ENCODE results near the gene SYMPK.
A peak's percentile ranks its signal among the peaks of the same experiment; 100 is the strongest.

Gene SYMPK

DNA sequence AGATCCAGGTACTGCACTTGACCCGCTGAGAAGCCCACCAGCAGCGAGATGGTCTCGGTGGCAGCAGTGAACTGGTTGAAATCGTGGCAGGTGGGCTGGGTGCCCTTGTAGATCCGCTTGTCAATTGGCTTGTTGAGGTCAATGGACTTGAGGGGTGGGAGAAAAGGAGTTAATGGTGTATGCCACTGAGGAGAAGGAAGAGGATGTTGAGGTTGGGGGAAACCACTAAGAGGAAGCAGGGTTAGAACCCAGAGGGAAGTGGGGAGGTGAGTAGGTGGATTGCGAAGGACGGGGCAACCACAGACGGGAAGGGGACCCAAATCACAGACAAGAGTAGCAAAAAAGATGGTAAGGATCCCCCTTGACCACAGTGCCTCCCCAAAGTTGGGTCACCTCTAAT lies 72.0 kb downstream of the SYMPK start:
- Histone ChIP-seq H3K4me3 (ENCODE audit: low read depth in 1 of 2, low read length in 2 of 2) (peak overlapping the region in 1 of 2 experiments; percentile 90; a peak in 1 of 4 replicates), H3K4me2 (ENCODE audit: insufficient read depth, low read length) (peak overlapping the region; percentile 86), H3K27ac (ENCODE audit: low read length) (no peak overlapping the region), H3K9me3 (ENCODE audit: insufficient read depth, low read length, severe bottlenecking) (no peaks in the 10 kb centered on the region), H3K27me3 (ENCODE audit: insufficient read depth, low read length, poor library complexity) (no peaks in the 10 kb centered on the region), H3K79me2 (ENCODE audit: insufficient read depth, low read length) (peaks cover 19% of the 10 kb centered on the region), H3K9ac (ENCODE audit: low read depth, low read length) (no peak overlapping the region; the same call in 1 of the 2 replicates), H3K4me1 (ENCODE audit: insufficient read depth, low read length) (peaks cover 21% of the 10 kb centered on the region), H2AFZ (ENCODE audit: low read depth, low read length) (no peak overlapping the region), H3K36me3 (ENCODE audit: insufficient read depth, low read length) (peaks cover 40% of the 10 kb centered on the region), H4K20me1 (ENCODE audit: insufficient read depth, low read length) (peaks cover 34% of the 10 kb centered on the region)
- ATAC-seq (ENCODE audit: insufficient read depth, low read depth) (peak; percentile 65), DNase-seq (peak; percentile 63)
- TF ChIP-seq, protein P1, sequence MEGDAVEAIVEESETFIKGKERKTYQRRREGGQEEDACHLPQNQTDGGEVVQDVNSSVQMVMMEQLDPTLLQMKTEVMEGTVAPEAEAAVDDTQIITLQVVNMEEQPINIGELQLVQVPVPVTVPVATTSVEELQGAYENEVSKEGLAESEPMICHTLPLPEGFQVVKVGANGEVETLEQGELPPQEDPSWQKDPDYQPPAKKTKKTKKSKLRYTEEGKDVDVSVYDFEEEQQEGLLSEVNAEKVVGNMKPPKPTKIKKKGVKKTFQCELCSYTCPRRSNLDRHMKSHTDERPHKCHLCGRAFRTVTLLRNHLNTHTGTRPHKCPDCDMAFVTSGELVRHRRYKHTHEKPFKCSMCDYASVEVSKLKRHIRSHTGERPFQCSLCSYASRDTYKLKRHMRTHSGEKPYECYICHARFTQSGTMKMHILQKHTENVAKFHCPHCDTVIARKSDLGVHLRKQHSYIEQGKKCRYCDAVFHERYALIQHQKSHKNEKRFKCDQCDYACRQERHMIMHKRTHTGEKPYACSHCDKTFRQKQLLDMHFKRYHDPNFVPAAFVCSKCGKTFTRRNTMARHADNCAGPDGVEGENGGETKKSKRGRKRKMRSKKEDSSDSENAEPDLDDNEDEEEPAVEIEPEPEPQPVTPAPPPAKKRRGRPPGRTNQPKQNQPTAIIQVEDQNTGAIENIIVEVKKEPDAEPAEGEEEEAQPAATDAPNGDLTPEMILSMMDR (IDR thresholded peaks at IDR 0.05; ENCODE audit: borderline replicate concordance, extremely low read depth, low read length, poor library complexity, severe bottlenecking), result no peak
- no peak for TF ChIP-seq EZH2 (IDR thresholded peaks at IDR 0.05; ENCODE audit: borderline replicate concordance, low read depth, low read length, severe bottlenecking)

DNA sequence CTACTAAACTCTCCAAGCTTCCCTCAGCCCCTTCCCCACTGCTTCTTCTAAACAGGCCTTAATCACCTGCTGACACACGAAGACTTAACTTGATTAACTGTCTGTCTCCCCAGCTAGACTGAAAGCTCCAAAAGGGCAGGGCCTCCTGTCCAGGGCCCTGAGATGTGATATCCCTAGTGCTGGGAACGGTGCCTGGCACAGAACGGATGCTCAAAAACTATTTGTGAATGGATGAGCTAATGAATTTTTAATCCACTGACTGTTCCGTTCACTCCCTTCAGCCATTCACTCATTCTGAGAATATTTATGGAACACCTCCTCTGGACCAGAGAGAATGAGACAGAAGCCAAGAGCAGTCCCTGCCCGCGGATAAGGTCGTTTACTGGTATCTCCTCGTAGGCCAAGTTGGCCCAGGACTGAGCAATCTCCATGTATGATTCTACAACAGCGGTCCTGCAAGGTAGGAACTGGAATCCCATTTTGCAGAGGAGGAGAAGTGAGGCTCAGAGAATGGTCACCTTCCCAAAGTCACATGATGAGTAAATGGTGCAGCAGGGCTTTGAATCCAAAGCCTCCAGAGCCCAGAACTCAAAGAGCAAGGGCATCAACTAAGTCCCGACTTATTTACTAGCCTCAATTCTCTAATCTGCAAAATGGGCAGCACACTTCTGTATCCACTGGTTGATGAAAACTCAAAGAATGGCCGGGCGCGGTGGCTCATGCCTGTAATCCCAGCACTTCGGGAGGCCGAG lies 73.7 kb downstream of the SYMPK start:
- no peak overlapping the region for H2AFZ ChIP-seq (ENCODE audit: low read depth, low read length)
- H3K4me1 ChIP-seq (ENCODE audit: insufficient read depth, low read length), result peaks cover 21% of the 10 kb centered on the region
- ATAC-seq (ENCODE audit: insufficient read depth, low read depth) (no peak), DNase-seq (no peak)
- no peak overlapping the region for H3K4me2 ChIP-seq (ENCODE audit: insufficient read depth, low read length)
- H3K27ac ChIP-seq (ENCODE audit: low read length), result no peak overlapping the region
- H3K36me3 ChIP-seq (ENCODE audit: insufficient read depth, low read length), result peaks cover 53% of the 10 kb centered on the region
- peaks cover 19% of the 10 kb centered on the region for H3K79me2 ChIP-seq (ENCODE audit: insufficient read depth, low read length)
- TF ChIP-seq, protein P1 (IDR thresholded peaks at IDR 0.05; ENCODE audit: borderline replicate concordance, extremely low read depth, low read length, poor library complexity, severe bottlenecking), result no peak
- no peak for TF ChIP-seq EZH2 (IDR thresholded peaks at IDR 0.05; ENCODE audit: borderline replicate concordance, low read depth, low read length, severe bottlenecking)
- H3K9me3 ChIP-seq (ENCODE audit: insufficient read depth, low read length, severe bottlenecking), result no peaks in the 10 kb centered on the region
- H4K20me1 ChIP-seq (ENCODE audit: insufficient read depth, low read length), result peaks cover 47% of the 10 kb centered on the region
- H3K27me3 ChIP-seq (ENCODE audit: insufficient read depth, low read length, poor library complexity), result no peaks in the 10 kb centered on the region
- no peak overlapping the region for H3K9ac ChIP-seq (ENCODE audit: low read depth, low read length)
- no peak overlapping the region for H3K4me3 ChIP-seq (ENCODE audit: low read depth in 1 of 2, low read length in 2 of 2)

DNA sequence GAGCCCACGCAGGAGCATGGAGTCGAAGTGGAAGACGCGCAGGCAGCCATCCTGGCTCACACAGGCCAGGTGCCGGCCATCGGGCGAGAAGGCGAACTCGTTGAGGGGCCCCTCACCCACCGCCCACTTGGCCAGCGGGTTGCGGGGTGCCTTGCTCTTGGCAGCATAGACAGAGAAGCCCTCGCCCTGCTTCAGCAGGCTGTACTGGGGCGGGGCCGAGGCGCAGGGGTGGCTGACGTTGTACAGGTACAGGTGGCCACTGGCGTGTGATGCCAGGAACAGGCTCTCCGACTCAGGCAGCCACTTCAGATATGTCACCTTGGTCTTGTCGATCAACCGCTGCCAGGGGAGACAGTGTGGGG lies 76.4 kb downstream of the SYMPK start:
- Histone ChIP-seq H3K4me1 (ENCODE audit: insufficient read depth, low read length) (peaks cover 10% of the 10 kb centered on the region), H3K27ac (ENCODE audit: low read length) (no peak overlapping the region), H2AFZ (ENCODE audit: low read depth, low read length) (no peak overlapping the region), H4K20me1 (ENCODE audit: insufficient read depth, low read length) (peaks cover 43% of the 10 kb centered on the region), H3K9me3 (ENCODE audit: insufficient read depth, low read length, severe bottlenecking) (no peaks in the 10 kb centered on the region), H3K27me3 (ENCODE audit: insufficient read depth, low read length, poor library complexity) (no peaks in the 10 kb centered on the region), H3K36me3 (ENCODE audit: insufficient read depth, low read length) (peaks cover 53% of the 10 kb centered on the region), H3K79me2 (ENCODE audit: insufficient read depth, low read length) (peaks cover 12% of the 10 kb centered on the region), H3K4me2 (ENCODE audit: insufficient read depth, low read length) (no peak overlapping the region), H3K4me3 (ENCODE audit: low read depth in 1 of 2, low read length in 2 of 2) (no peak overlapping the region), H3K9ac (ENCODE audit: low read depth, low read length) (no peak overlapping the region)
- TF ChIP-seq, protein P1 (IDR thresholded peaks at IDR 0.05; ENCODE audit: borderline replicate concordance, extremely low read depth, low read length, poor library complexity, severe bottlenecking), result no peak
- no peak for TF ChIP-seq EZH2 (IDR thresholded peaks at IDR 0.05; ENCODE audit: borderline replicate concordance, low read depth, low read length, severe bottlenecking)
- ATAC-seq (ENCODE audit: insufficient read depth, low read depth) (no peak), DNase-seq (no peak)
